Measurements from ENCODE around the gene PSMB7. TPM values are rescaled to one million over a fixed set of nuclear protein-coding genes. Genes with fewer than 3 reads are reported as not detected.

The PSMB7 gene
- total RNA-seq, 4 donors from 2014 or later, result 74.7 to 181 (median 100) TPM

- DNase-seq (ENCODE audit: low spot score in 2 of 2), result no peak
- Histone ChIP-seq H3K27ac (no peak overlapping the region), H3K4me1 (peaks cover 0 to 16% (median 3%) of the 10 kb centered on the region in 4 donors), H3K27me3 (no peaks in the 10 kb centered on the region), H3K4me3 (no peak overlapping the region), H3K9me3 (no peaks in the 10 kb centered on the region), H3K36me3 (peaks cover 0 to 52% (median 0%) of the 10 kb centered on the region in 3 donors)
- TF ChIP-seq POLR2A (IDR thresholded peaks at IDR 0.05), result no peak
- no peak for TF ChIP-seq EP300 (IDR thresholded peaks at IDR 0.05)
- TF ChIP-seq, protein P1, sequence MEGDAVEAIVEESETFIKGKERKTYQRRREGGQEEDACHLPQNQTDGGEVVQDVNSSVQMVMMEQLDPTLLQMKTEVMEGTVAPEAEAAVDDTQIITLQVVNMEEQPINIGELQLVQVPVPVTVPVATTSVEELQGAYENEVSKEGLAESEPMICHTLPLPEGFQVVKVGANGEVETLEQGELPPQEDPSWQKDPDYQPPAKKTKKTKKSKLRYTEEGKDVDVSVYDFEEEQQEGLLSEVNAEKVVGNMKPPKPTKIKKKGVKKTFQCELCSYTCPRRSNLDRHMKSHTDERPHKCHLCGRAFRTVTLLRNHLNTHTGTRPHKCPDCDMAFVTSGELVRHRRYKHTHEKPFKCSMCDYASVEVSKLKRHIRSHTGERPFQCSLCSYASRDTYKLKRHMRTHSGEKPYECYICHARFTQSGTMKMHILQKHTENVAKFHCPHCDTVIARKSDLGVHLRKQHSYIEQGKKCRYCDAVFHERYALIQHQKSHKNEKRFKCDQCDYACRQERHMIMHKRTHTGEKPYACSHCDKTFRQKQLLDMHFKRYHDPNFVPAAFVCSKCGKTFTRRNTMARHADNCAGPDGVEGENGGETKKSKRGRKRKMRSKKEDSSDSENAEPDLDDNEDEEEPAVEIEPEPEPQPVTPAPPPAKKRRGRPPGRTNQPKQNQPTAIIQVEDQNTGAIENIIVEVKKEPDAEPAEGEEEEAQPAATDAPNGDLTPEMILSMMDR (IDR thresholded peaks at IDR 0.05), result no peak
- 77 to 78% methylated on average over 10 of the region's 10 CpGs for WGBS, 2 donors
Measured at GRCh38 chr9:124377551-124378406, 37.5 kb downstream of the PSMB7 start.

DNA sequence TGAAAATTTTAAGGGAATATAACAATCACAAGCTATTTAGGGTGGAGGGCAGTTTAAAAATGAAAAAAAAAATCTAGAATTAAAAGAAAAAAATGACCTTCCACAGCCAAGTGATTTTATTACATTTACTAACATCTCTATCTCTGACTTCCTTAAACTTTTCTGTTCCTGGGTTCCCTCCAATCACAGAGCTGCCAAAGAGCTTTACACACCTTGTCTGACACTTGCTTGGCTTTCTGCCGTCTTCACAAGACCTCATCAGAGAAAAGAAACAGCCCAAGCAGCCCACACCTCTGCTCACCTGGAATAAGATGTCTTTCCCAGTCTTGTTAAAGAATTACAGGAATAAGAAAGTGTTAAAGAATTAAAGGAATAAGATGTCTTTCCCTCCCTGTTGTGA, 38.9 kb downstream of the PSMB7 start:
- Histone ChIP-seq H3K9me3 (no peaks in the 10 kb centered on the region), H3K36me3 (peaks cover 0 to 44% (median 0%) of the 10 kb centered on the region in 3 donors), H3K27me3 (no peaks in the 10 kb centered on the region), H3K4me1 (peaks cover 0 to 26% (median 6%) of the 10 kb centered on the region in 4 donors), H3K27ac (no peak overlapping the region), H3K4me3 (no peak overlapping the region)
- TF ChIP-seq POLR2A (IDR thresholded peaks at IDR 0.05) (no peak), EP300 (IDR thresholded peaks at IDR 0.05) (no peak)
- TF ChIP-seq, protein P1 (IDR thresholded peaks at IDR 0.05), result no peak
- no peak for DNase-seq (ENCODE audit: low spot score in 2 of 2)
- WGBS, 2 donors, result 67 to 70% methylated on average over 1 of the region's 1 CpG

DNA sequence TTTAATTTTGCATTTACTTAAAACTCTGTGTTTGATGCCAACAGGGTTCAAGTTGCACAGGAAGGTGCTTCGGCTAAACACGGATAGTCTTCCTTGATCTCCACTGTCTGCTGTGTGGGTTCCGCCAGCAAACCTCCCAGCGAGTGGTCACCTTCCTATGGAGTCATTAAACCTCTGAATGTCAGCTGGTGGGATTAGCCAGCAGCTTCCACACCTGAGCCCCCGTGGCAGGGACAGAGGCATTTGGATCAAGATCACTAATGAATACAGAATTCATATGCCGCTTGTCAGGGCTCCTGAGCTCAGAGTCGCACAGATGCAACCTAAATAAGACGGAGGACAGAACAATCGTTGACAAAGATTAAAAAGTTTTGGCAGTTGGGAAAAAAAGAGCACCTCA, 39.5 kb downstream of the PSMB7 start:
- Histone ChIP-seq H3K27me3 (no peaks in the 10 kb centered on the region), H3K27ac (no peak overlapping the region), H3K9me3 (no peaks in the 10 kb centered on the region), H3K4me3 (no peak overlapping the region), H3K36me3 (peaks cover 0 to 42% (median 0%) of the 10 kb centered on the region in 3 donors), H3K4me1 (peaks cover 0 to 32% (median 6%) of the 10 kb centered on the region in 4 donors)
- no peak for TF ChIP-seq EP300 (IDR thresholded peaks at IDR 0.05)
- TF ChIP-seq POLR2A (IDR thresholded peaks at IDR 0.05), result no peak
- TF ChIP-seq, protein P1 (IDR thresholded peaks at IDR 0.05), result no peak
- no peak for DNase-seq (ENCODE audit: low spot score in 2 of 2)
- WGBS, 2 donors, result 89 to 95% methylated on average over 9 of the region's 9 CpGs

DNA sequence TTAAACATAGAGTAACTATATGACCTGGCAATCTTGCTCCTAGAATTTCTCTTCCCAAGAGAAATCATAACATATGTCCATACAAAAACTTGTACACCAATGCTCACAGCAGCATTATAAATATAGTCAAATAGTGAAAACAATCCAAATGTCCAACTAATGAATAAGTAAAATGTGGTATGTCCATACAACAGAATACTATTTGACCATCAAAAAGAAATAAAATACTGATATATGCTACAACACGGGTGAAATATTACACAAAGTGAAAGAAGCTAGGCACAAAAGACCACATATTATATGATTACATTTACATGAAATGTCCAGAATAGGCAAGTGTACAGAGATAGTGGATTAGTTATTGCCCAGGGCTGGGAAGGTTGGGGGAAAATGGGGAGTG, 41.4 kb downstream of the PSMB7 start:
- H3K27me3 ChIP-seq, result no peaks in the 10 kb centered on the region
- no peak for DNase-seq (ENCODE audit: low spot score in 2 of 2)
- H3K27ac ChIP-seq, result no peak overlapping the region
- H3K4me1 ChIP-seq, result peaks cover 0 to 48% (median 6%) of the 10 kb centered on the region in 4 donors
- H3K9me3 ChIP-seq, result no peaks in the 10 kb centered on the region
- WGBS, 2 donors, result 97 to 100% methylated on average over 1 of the region's 1 CpG
- H3K4me3 ChIP-seq, result no peak overlapping the region
- TF ChIP-seq POLR2A (IDR thresholded peaks at IDR 0.05) (no peak), EP300 (IDR thresholded peaks at IDR 0.05) (no peak)
- TF ChIP-seq, protein P1 (IDR thresholded peaks at IDR 0.05), result no peak
- H3K36me3 ChIP-seq, result peaks cover 0 to 26% (median 0%) of the 10 kb centered on the region in 3 donors

GRCh38 chr9:124373386-124373785, 41.9 kb downstream of the PSMB7 start:
- TF ChIP-seq EP300 (IDR thresholded peaks at IDR 0.05) (no peak), POLR2A (IDR thresholded peaks at IDR 0.05) (no peak)
- TF ChIP-seq, protein P1 (IDR thresholded peaks at IDR 0.05), result no peak
- Histone ChIP-seq H3K27me3 (no peaks in the 10 kb centered on the region), H3K36me3 (peaks cover 0 to 26% (median 0%) of the 10 kb centered on the region in 3 donors), H3K4me3 (no peak overlapping the region), H3K27ac (no peak overlapping the region), H3K4me1 (peaks cover 0 to 48% (median 6%) of the 10 kb centered on the region in 4 donors), H3K9me3 (no peaks in the 10 kb centered on the region)
- DNase-seq (ENCODE audit: low spot score in 2 of 2), result no peak
- WGBS, 2 donors, result 65 to 82% methylated on average over 4 of the region's 4 CpGs
